ENCODE data around the gene FLNC.

The FLNC gene

GRCh38 chr7:128811631-128812430 is 18.4 kb upstream of the FLNC start:
- TF ChIP-seq, protein P1, sequence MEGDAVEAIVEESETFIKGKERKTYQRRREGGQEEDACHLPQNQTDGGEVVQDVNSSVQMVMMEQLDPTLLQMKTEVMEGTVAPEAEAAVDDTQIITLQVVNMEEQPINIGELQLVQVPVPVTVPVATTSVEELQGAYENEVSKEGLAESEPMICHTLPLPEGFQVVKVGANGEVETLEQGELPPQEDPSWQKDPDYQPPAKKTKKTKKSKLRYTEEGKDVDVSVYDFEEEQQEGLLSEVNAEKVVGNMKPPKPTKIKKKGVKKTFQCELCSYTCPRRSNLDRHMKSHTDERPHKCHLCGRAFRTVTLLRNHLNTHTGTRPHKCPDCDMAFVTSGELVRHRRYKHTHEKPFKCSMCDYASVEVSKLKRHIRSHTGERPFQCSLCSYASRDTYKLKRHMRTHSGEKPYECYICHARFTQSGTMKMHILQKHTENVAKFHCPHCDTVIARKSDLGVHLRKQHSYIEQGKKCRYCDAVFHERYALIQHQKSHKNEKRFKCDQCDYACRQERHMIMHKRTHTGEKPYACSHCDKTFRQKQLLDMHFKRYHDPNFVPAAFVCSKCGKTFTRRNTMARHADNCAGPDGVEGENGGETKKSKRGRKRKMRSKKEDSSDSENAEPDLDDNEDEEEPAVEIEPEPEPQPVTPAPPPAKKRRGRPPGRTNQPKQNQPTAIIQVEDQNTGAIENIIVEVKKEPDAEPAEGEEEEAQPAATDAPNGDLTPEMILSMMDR (IDR thresholded peaks at IDR 0.05; ENCODE audit: low read depth, low read length), result no peak
- H3K4me3 ChIP-seq (replicated peaks in 1 of 2; ENCODE audit: low read depth in 2 of 2, low read length in 2 of 2), result no peak overlapping the region
- no peak for DNase-seq (ENCODE audit: low read depth in 2 of 2)

DNA sequence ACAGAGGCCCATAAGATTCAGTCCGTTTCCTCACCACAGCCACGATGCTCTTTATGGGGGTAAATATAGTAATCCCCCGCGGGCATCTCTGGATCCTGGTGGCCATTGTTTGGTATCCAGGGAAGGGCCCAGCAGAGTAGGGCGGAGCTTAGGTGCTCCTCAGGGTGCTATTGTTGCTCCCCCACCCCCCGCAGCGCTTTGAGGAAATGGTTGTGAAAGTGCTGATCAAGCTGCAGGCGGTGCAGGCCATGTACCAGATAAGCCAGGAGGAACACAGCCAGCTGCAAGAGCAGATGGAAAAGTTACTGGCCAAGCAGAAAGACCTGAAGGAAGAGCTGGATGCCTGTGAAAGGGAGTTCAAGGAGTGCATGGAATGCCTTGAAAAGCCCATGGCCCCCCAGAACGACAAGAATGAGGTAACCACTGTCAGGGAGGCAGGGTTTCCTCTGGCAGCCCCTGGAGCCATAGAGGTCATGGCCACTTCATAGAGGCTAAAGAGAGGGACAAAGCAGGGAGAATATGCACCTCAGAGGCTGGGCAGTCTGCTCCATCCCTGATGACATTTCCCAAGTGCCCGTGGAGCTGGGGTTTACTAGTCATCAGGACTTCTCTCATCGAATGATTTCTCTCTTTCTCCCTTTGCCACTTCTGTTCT is 17.6 kb upstream of the FLNC start:
- no peak overlapping the region for H3K4me3 ChIP-seq (replicated peaks in 1 of 2; ENCODE audit: low read depth in 2 of 2, low read length in 2 of 2)
- peak; percentile 44 to 84 for DNase-seq (ENCODE audit: low read depth in 2 of 2)
- TF ChIP-seq, protein P1 (IDR thresholded peaks at IDR 0.05; ENCODE audit: low read depth, low read length), result no peak

DNA sequence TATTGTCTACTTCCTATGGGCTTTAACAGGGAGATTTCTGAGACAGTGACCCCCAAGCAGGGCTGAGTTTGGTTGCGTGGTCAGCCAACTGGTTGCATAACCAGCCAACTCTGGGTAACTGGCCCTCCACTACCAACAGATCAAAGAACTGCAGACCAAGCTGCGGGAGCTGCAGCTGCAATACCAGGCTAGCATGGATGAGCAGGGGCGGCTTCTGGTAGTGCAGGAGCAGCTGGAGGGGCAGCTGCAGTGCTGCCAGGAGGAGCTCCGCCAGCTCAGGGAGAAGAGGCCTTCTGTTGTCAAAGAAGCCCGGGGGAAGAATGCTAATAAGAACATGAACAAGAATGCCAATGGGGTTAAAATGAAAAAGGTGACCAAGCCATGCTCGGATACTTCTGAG is 15.7 kb upstream of the FLNC start:
- no peak for DNase-seq (ENCODE audit: low read depth in 2 of 2)
- TF ChIP-seq, protein P1 (IDR thresholded peaks at IDR 0.05; ENCODE audit: low read depth, low read length), result no peak

GRCh38 chr7:128815289-128815942 is 14.8 kb upstream of the FLNC start:
- DNase-seq (ENCODE audit: low read depth in 2 of 2), result no peak
- no peak overlapping the region for H3K4me3 ChIP-seq (replicated peaks in 1 of 2; ENCODE audit: low read depth in 2 of 2, low read length in 2 of 2)
- TF ChIP-seq, protein P1 (IDR thresholded peaks at IDR 0.05; ENCODE audit: low read depth, low read length), result no peak

More for the DNA sequence above, 15.7 kb upstream of the FLNC start:
- H3K4me3 ChIP-seq (replicated peaks in 1 of 2; ENCODE audit: low read depth in 2 of 2, low read length in 2 of 2), result no peak overlapping the region

DNA sequence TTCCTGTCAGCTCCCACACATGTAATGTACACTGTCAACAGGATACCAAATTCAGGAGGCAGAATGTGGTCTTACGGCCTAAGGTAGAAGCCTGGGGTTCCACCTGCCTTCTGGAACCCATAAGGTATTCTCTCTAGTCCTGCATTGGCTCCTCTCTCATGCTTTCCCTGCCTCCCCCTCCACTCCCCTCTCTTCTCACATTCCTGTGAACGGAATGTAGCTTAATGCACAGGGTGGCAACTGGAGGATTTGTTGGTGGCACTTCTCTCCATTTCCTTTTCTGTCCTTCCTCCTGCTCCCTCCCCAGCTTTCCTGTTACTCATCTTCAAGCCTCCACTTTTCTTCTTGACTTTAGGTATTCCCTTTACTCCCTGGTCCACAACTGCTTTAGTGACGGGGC is 11.5 kb upstream of the FLNC start:
- TF ChIP-seq, protein P1 (IDR thresholded peaks at IDR 0.05; ENCODE audit: low read depth, low read length), result no peak
- H3K4me3 ChIP-seq (replicated peaks in 1 of 2; ENCODE audit: low read depth in 2 of 2, low read length in 2 of 2), result no peak overlapping the region
- DNase-seq (ENCODE audit: low read depth in 2 of 2), result no peak

- no peak overlapping the region for H3K4me3 ChIP-seq (replicated peaks in 1 of 2; ENCODE audit: low read depth in 2 of 2, low read length in 2 of 2)
- no peak for DNase-seq (ENCODE audit: low read depth in 2 of 2)
- TF ChIP-seq, protein P1 (IDR thresholded peaks at IDR 0.05; ENCODE audit: low read depth, low read length), result no peak
These were observed 8.5 kb upstream of the FLNC start for GRCh38 chr7:128821724-128822123.
